SK-N-SH treated with all-trans-retinoic acid at 6 μM for 48 hours (cell line): Measurements from ENCODE around the gene PLB1.

Source experiments
- POU6F1 ChIP-seq: fragments of 250-450 bp; sonication (Bioruptor Pico); IDR thresholded peaks from 2 replicates; pipeline ENCODE4 v1.8.0; 2021; ENCODE audit warnings: low read depth, mild to moderate bottlenecking, moderate library complexity, borderline replicate concordance
- PPARA ChIP-seq: fragments of 250-450 bp; sonication (Bioruptor Pico); IDR thresholded peaks from 2 replicates; pipeline ENCODE4 v1.5.0; 2020; ENCODE audit warnings: mild to moderate bottlenecking, borderline replicate concordance
- RARB ChIP-seq: fragments of 250-450 bp; sonication (Bioruptor Pico); IDR thresholded peaks from 2 replicates; pipeline ENCODE4 v1.8.0; 2021; ENCODE audit warnings: mild to moderate bottlenecking, moderate library complexity
- TOX ChIP-seq: fragments of 250-450 bp; sonication (Bioruptor Pico); IDR thresholded peaks from 2 replicates; pipeline ENCODE4 v1.8.0; 2021; ENCODE audit warnings: mild to moderate bottlenecking, moderate library complexity, borderline replicate concordance
- ZC3H10 ChIP-seq: fragments of 250-450 bp; sonication (Bioruptor Pico); IDR thresholded peaks from 2 replicates; pipeline ENCODE4 v1.5.1; 2021; ENCODE audit warnings: mild to moderate bottlenecking, moderate library complexity
- ZNF8 ChIP-seq: fragments of 450-650 bp; formaldehyde crosslinking; IDR thresholded peaks from 2 replicates; pipeline ENCODE4 v1.5.0; 2020; ENCODE audit warnings: mild to moderate bottlenecking, moderate library complexity

- no peak for TF ChIP-seq ZC3H10 (CRISPR knock-in tag)
- no peak for TF ChIP-seq ZNF8 (CRISPR knock-in tag)
- no peak for TF ChIP-seq RARB
- no peak for TF ChIP-seq PPARA (CRISPR knock-in tag)
- TF ChIP-seq TOX (CRISPR knock-in tag) = no peak
- TF ChIP-seq POU6F1 = no peak
Observed at GRCh38 chr2:28534817-28535216, 39.0 kb downstream of the PLB1 start.
